ENCODE results near the gene ENDOV. TPM values are rescaled to one million over a fixed set of nuclear protein-coding genes. Genes with fewer than 3 reads are reported as not detected.

The ENDOV gene
- total and polyA plus RNA-seq, 2 donors from 2014 or later: 20.3 to 28.0 TPM

- H3K4me3 ChIP-seq (ENCODE audit: low read length in 3 of 3): no peak overlapping the region
- H3K4me1 ChIP-seq (ENCODE audit: control insufficient read depth in 2 of 3, insufficient read depth in 2 of 3, low read depth in 1 of 3, low read length in 3 of 3): no peaks in the 10 kb centered on the region
- peaks cover 8% of the 10 kb centered on the region for H3K27me3 ChIP-seq (ENCODE audit: control insufficient read depth, insufficient read depth, low read length)
- no peak overlapping the region for H3K27ac ChIP-seq (ENCODE audit: low read depth in 2 of 2, low read length in 2 of 2)
- intact Hi-C loops (cut with DNase I): no loop called here
- no peak overlapping the region for H3K9ac ChIP-seq (ENCODE audit: low read length in 3 of 3)
- H3K36me3 ChIP-seq (ENCODE audit: control insufficient read depth in 2 of 3, insufficient read depth in 3 of 3, low read length in 3 of 3): no peaks in the 10 kb centered on the region
- DNase-seq (no peak), FAIRE-seq (no peak)
- no peak for TF ChIP-seq CTCF (IDR thresholded peaks at IDR 0.05; ENCODE audit: borderline replicate concordance, extremely low read depth, insufficient read depth)
- no peaks in the 10 kb centered on the region for H3K9me3 ChIP-seq (ENCODE audit: control insufficient read depth in 2 of 3, insufficient read depth in 1 of 3, low read length in 3 of 3)
These were observed 48.9 kb downstream of the ENDOV start for GRCh38 chr17:80463784-80464400.

DNA sequence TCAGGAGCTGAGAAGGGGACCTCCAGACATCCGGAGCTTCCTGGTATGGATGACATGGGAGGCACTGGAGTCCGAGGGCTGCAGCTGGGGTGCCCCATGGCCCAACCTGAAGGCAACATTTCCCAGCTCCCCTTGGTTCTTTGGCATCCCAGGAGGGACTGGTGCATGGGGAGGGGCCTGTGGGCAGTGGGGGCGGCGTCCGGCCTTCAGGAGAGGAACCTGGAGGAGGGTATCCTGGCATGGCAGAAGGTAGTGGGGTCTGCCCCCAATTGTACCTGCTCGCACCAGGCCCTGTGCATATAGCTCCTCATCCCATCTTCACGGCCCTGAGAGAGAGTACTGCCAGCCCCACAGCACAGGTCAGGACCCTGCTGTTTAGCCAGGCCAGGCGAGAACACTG, 49.5 kb downstream of the ENDOV start:
- Histone ChIP-seq H3K36me3 (ENCODE audit: control insufficient read depth in 2 of 3, insufficient read depth in 3 of 3, low read length in 3 of 3) (no peaks in the 10 kb centered on the region), H3K9me3 (ENCODE audit: control insufficient read depth in 2 of 3, insufficient read depth in 1 of 3, low read length in 3 of 3) (no peaks in the 10 kb centered on the region), H3K4me1 (ENCODE audit: control insufficient read depth in 2 of 3, insufficient read depth in 2 of 3, low read depth in 1 of 3, low read length in 3 of 3) (no peaks in the 10 kb centered on the region), H3K9ac (ENCODE audit: low read length in 3 of 3) (no peak overlapping the region), H3K27me3 (ENCODE audit: control insufficient read depth, insufficient read depth, low read length) (peaks cover 8% of the 10 kb centered on the region), H3K4me3 (ENCODE audit: low read length in 3 of 3) (no peak overlapping the region), H3K27ac (ENCODE audit: low read depth in 2 of 2, low read length in 2 of 2) (no peak overlapping the region)
- no peak for DNase-seq
- no peak for TF ChIP-seq CTCF (IDR thresholded peaks at IDR 0.05; ENCODE audit: borderline replicate concordance, extremely low read depth, insufficient read depth)
- intact Hi-C loops (cut with DNase I): no loop called here
- no peak for FAIRE-seq

DNA sequence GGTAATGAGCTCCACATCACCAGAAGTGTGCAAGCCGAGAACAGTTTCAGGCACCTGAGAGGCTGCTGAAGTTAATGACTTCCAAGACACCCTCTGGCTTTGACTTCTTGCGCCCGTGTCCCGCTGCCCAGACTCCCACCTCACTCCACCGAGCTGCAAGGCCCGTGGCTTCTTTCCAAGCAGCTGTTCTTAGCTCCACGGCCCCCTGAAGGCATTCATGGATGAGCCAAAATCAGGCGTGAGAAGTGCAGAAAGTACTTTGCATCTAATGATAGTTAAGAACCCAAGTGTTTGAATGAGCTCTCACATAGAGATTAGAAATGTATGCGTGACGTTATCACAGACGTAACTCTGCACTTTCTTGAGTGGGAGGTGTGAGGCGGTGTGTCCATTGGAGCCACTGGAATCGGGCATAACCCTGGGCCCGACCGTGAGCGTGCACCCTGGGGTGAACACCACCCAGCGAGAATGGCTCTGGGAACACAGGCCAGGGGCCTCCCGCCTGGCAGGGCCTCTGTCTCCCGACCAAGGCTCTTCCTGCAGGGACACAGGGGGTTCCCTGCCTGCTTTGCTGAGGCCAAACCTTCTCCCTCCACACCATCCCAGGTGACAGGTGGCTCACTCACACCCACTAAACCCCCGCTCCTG, 50.5 kb downstream of the ENDOV start:
- no peak overlapping the region for H3K27ac ChIP-seq (ENCODE audit: low read depth in 2 of 2, low read length in 2 of 2)
- no peak overlapping the region for H3K9ac ChIP-seq (ENCODE audit: low read length in 3 of 3)
- no peak overlapping the region for H3K4me3 ChIP-seq (ENCODE audit: low read length in 3 of 3)
- H3K36me3 ChIP-seq (ENCODE audit: control insufficient read depth in 2 of 3, insufficient read depth in 3 of 3, low read length in 3 of 3): no peaks in the 10 kb centered on the region
- H3K4me1 ChIP-seq (ENCODE audit: control insufficient read depth in 2 of 3, insufficient read depth in 2 of 3, low read depth in 1 of 3, low read length in 3 of 3): no peaks in the 10 kb centered on the region
- DNase-seq (no peak), FAIRE-seq (no peak)
- peaks cover 8% of the 10 kb centered on the region for H3K27me3 ChIP-seq (ENCODE audit: control insufficient read depth, insufficient read depth, low read length)
- H3K9me3 ChIP-seq (ENCODE audit: control insufficient read depth in 2 of 3, insufficient read depth in 1 of 3, low read length in 3 of 3): no peaks in the 10 kb centered on the region
- no peak for TF ChIP-seq CTCF (IDR thresholded peaks at IDR 0.05; ENCODE audit: borderline replicate concordance, extremely low read depth, insufficient read depth)
- intact Hi-C loops (cut with DNase I): no loop called here

Measured in kidney (tissue), 14 donors.